GM19238 (cell line): ENCODE results near the gene NUP85.
"Not testable (repeated sequence)": the region's sequence is repeated elsewhere in the genome, so short reads cannot be mapped to it uniquely, and the experiment has no call there.

Experiments
- DNase-seq: peaks from one replicate; pipeline ENCODE4 v3.0.0; 2011; ENCODE audit warnings: low spot score; ENCODE audit not compliant: insufficient read length

NUP85 gene

DNA sequence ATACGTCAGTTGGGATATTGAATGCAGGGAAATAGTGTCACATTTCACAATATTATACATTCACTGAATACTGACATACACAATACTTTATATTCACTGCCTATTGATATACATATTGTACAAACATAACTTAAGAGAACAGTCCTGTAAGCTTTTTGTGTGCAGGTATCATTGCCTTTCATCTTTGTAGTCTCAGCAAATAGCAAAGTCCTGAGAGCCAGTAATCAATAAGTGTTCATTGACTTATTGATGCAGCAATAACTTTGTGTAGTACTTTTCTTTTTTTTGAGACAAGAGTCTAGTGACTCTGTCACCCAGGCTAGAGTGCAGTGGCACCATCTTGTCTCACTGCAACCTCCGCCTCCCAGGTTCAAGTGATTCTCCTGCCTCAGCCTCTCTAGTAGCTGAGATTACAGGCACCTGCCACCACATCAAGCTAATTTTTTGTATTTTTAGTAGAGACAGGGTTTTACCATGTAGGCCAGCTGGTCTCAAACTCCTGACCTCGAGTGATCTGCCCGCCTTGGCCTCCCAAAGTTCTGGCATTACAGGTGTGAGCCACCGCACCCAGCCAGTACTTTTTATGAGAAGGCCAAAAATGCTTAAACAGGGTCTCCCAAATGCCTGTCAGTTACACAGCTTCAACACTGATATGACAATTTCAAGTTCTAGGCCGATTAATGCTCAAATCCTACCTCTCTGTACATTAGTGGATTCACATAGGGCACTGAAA, 5.4 kb upstream of the NUP85 start:
- no peak for DNase-seq

DNA sequence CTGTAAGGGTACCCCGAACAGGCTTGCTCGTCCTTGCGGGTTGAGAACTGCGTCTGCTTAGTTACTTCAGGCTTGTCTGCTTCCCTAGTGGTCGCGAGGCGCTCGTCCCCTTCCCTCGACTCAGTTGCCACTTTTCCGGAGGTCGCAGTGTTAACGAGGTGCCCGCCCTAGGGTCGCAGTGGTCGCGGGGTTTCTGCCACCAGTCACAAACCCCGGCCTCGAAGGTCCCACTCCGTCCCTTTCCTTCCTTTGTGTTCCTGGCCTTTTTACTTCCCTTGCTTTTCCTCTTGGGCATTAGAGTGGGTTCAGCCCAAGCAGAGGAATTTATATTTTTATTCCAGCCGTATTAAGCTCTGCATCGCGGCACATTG, 299 bp downstream of the NUP85 start:
- no peak for DNase-seq

GRCh38 chr17:75207050-75207407, 1.6 kb downstream of the NUP85 start:
- DNase-seq = not testable (repeated sequence)

- DNase-seq = no peak
Measured at GRCh38 chr17:75207760-75208159, 2.3 kb downstream of the NUP85 start.

GRCh38 chr17:75208161-75208560, 2.7 kb downstream of the NUP85 start:
- no peak for DNase-seq

GRCh38 chr17:75209061-75209460, 3.6 kb downstream of the NUP85 start:
- no peak for DNase-seq

- no peak for DNase-seq
Measured at GRCh38 chr17:75218131-75218530, 12.7 kb downstream of the NUP85 start.

- no peak for DNase-seq
Measured at GRCh38 chr17:75219815-75220214, 14.3 kb downstream of the NUP85 start.

GRCh38 chr17:75225016-75225415, 19.5 kb downstream of the NUP85 start:
- DNase-seq = no peak

DNA sequence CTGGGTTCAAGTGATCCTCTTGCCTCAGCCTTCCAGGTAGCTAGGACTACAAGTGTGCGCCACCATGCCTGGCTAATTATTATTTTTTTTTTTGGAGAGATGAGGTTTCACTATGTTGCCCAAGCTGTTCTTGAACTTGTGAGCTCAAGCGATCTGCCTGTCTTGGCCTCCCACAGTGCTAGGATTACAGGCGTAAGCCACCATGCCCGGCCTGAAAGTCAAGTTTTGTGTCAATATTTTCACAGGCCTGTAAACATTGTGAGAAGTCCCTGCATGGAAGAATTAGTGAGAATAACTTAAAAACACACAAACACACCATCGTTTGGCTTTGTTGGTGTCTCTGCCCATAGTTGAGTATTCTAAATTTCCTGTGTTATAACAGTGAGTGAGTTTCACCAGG, 22.2 kb downstream of the NUP85 start:
- DNase-seq = no peak

DNA sequence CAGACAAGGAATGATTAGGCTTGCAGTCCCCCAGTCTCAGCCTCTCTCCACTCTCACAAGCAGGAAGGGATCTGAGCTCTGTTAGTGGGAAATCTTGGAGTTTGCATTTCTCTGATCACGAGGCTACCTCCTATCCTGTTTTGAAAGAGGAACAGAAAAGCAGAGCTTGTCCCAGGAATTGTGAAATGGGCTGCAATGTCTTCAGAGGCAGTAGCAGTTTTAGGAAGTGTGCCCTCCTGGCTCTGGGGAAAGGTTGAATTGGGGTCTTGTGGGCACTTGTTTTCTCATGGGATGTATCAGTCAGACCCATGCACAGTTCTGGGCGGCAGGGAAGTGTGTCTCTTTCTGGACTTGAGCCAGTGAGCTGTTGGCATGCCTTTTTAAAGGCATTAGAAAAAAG, 22.8 kb downstream of the NUP85 start:
- DNase-seq = no peak

DNA sequence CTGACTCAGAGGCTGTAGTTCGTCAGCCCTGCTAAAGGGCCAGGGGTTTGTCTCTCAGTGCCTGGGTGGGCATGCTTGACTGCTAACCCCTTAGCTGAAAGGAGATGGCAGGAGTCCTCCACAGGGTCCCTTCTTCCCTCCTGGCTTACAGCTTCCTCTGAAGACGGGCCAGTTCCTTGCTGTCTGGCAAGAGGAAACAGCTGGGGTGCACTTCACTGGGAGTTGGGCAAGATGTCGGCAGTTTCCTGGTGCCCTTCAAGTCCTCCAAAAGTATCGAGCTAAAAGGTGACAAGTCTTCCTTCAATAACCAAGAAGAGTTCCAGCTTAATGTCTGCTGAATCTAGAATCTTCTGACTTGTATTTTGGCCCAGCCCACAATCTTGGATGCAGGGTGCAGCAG, 23.4 kb downstream of the NUP85 start:
- no peak for DNase-seq

- DNase-seq = no peak
Measured at GRCh38 chr17:75231071-75231470, 25.6 kb downstream of the NUP85 start.

DNA sequence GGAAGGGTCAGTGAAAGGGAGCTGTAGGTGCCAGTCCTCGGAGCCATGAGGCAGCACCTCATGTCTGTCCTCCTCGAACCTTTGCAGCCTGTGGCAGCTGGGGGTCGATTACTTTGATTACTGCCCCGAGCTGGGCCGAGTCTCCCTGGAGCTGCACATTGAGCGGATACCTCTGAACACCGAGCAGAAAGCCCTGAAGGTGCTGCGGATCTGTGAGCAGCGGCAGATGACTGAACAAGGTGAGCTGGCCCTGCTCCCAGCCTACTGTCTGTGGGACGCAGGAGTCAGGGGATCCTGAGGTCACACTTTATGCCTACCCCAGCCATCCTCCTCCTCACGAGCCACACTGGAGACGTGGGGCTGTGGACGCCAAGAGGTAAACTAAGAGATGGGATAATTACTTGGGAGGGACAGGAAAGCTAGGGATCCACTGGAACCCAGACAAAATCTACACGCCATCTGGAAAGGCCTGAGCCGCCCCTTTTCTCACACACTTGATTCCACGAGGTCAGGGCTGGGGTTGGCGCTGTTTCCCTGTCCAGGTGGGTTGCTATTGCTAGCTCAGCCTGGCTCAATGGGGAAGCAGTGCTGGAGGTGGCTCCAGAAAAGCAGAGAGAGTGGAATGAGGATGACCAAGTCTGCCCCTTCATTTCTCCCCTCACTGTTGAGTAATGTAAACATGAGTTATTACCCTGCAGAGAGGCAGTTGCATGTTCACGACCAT, 26.4 kb downstream of the NUP85 start:
- DNase-seq = no peak

DNA sequence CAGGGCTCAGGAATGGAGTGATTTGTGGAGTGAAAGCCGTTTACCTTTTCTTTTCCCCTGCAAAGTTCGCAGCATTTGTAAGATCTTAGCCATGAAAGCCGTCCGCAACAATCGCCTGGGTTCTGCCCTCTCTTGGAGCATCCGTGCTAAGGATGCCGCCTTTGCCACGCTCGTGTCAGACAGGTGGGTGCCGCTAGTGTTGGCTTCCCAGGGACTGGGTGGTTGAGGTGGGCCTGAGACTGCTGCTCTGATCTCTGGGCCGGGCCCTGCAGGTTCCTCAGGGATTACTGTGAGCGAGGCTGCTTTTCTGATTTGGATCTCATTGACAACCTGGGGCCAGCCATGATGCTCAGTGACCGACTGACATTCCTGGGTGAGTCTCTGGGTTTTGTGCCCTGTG, 27.3 kb downstream of the NUP85 start:
- no peak for DNase-seq

DNA sequence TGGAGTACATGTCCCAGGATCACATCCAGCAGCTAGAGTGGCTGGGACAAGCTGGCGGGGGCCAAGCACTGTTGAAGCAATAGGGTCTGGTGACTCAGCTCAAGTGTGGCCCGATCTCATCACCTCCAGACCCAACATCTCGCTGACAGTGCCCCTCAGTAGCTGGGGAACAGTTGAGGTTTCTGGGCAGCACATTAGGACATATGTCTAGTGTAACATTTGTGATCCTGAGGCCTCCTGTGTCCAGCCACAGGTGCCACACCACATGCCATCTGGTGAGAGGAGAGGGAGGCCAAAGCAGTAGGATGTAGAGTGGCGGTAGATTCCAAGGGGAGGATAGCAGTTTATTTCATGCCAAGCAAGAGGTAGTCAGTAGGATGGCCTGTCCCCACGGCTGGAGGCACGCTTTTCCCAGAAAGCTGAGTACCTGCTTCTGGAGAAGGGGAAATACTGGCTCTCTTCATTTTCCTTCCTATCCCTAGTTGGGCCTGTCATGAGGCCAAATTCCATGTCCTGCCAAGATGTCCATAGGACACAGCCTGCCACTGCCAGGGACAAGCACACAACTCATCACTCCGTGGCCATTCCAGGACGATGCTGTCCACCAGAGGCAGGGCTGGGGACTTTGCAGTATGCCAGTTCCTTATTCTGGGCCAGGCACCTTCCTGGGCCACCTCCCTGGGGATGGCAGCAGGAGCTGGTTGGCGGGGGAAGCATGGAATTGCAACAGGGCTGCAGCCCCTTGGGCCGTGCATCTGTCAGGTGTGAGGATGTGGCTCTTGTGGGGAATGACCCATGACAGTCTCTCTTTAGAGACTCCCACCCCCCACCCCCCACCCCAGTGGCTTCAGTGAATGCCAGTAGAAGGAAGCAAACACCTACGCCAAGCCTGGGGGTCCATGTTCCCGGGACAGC, 31.9 kb downstream of the NUP85 start:
- no peak for DNase-seq

- DNase-seq = no peak
Measured at GRCh38 chr17:75238020-75238580, 32.6 kb downstream of the NUP85 start.

- DNase-seq = peak; percentile 61
Measured at GRCh38 chr17:75238684-75239191, 33.3 kb downstream of the NUP85 start.

DNA sequence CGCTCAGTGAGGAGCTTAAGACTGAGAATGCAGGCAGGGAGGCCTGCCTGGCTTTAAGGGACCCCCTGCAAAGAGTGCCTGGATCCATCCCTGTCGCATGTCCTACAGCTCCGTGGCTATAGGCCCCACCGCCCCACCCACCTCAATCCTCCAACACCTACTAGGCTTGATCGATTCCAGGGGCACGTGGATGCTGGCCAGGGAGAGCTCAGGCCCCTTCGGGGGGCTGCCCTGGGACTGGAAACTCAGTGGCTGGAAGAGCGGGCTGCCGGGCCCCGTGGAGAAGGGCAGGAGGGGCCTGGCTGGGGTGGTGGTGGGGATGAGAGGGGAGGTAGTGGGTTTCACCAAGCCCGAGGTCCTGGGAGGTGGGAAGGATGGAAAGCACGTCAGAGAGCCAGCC, 33.7 kb downstream of the NUP85 start:
- no peak for DNase-seq

DNA sequence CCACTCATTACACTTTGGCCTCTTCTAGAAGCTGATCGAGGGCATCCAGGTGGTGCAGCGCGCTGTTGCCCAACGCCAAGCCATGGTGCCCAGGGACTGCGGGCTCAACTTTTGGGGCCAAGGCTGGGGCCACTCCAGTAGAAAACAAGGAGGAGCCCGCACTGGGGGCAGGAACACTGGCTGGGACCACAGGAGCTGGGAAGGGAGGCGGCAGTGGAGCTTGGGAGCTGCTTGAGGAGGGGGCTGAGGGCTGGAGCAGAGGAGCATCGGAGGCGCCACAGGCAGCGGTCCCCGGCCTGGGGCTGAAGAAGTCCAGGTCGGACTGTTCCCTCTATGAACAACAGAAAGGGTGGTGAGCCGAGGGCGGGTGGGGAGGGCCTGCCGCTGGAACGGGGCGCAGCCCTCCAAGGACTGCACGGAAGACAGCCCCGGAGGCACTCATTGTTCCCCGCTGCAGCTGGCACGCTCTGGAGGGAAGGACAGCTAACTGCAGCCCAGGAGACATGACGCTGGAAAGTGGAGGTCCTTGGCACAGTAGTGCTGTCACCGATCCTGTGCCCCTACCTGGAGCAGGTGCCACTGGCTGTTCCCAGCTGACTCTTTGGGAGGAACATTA, 34.4 kb downstream of the NUP85 start:
- DNase-seq = no peak
